Heart left ventricle (tissue), 13 donors: ENCODE measurements around the gene SIRT6.

Experiments used
- POLR2A ChIP-seq, 2 donors: fragments of 450-650 bp; IDR thresholded peaks; one replicate each; pipeline ENCODE4 v1.6.1; 2017; ENCODE audit warnings: antibody characterized with exemption in 2 of 2, mild to moderate bottlenecking in 2 of 2, moderate library complexity in 2 of 2
- TF ChIP-seq, protein P1 (sequence below), 12 donors: fragments of 200-600 bp; sonication (generic) in 4 of 12; IDR thresholded peaks; one replicate each; pipeline versions ENCODE4 v1.5.0 to v1.8.0; 2018 to 2022; ENCODE audit warnings: antibody characterized with exemption in 12 of 12, mild to moderate bottlenecking in 5 of 12
- donor health status: ischemic (EF 13 %, LVEDD 7.1; RV severe dilation, severe dysfunction).
- donor health status: DM: no; HTN: yes; CAD: no.
- donor health status: DM: no; HTN: no; CAD: no.
- donor health status: ischemic (EF 25% LVEDD 6.9; RV normal size, moderate dysfunction).
- donor health status: ischemic (EF 25% LVEDD 5.7; RV mildly dilated, moderate dysfunction).
- donor health status: ischemic (EF 35%, LVEDD 5.7; RV mildly dilated, moderate dysfunction).
- donor health status: nonischemic (EF 11% LVEDD 7.7; RV severe dilation, severe dysfunction).
- donor health status: DM: yes; HTN: yes; CAD: no.
- donor health status: PGD.
- donor health status: ischemic (EF 29% LVEDD 5.4; RV normal size, mild dysfunction).
- donor health status: nonischemic (EF 23%, LVEDD 6.1; RV moderate dilation, normal function).

DNA sequence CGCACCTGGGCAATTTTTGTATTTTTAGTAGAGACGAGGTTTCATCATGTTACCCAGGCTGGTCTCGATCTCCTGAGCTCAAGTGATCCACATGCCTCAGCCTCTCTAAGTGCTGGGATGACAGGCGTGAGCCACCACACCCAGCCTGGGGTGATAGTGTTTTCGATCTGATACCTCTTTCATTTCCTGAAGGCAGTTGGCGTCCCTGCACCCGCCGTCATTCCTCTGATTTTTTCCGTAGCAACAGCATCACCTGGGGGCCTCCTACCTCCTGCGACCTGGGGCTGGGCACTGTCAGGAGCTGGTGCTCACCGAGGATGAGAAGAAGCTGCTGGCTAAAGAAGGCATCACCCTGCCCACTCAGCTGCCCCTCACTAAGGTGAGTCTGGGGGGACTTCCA is 18.1 kb downstream of the SIRT6 start:
- TF ChIP-seq, protein P1, sequence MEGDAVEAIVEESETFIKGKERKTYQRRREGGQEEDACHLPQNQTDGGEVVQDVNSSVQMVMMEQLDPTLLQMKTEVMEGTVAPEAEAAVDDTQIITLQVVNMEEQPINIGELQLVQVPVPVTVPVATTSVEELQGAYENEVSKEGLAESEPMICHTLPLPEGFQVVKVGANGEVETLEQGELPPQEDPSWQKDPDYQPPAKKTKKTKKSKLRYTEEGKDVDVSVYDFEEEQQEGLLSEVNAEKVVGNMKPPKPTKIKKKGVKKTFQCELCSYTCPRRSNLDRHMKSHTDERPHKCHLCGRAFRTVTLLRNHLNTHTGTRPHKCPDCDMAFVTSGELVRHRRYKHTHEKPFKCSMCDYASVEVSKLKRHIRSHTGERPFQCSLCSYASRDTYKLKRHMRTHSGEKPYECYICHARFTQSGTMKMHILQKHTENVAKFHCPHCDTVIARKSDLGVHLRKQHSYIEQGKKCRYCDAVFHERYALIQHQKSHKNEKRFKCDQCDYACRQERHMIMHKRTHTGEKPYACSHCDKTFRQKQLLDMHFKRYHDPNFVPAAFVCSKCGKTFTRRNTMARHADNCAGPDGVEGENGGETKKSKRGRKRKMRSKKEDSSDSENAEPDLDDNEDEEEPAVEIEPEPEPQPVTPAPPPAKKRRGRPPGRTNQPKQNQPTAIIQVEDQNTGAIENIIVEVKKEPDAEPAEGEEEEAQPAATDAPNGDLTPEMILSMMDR (IDR thresholded peaks at IDR 0.05): no peak
- TF ChIP-seq POLR2A (IDR thresholded peaks at IDR 0.05): no peak
